H1 (cell line): ENCODE measurements around the gene NLGN4X. TPM values are rescaled to one million over a fixed set of nuclear protein-coding genes. Genes with fewer than 3 reads are reported as not detected.

Experiments used
- CTCF ChIA-PET: fragments of 300-600 bp; sonication (Branson Sonifier 250); formaldehyde crosslinking; loops from one replicate; lab custom pipeline; 2021; ENCODE audit not compliant: partially characterized antibody; lab: Charles Lee
- POLR2A ChIA-PET: fragments of 300-600 bp; sonication (Branson Sonifier 250); formaldehyde crosslinking; loops from one replicate; lab custom pipeline; 2021; ENCODE audit warnings: inconsistent platforms; ENCODE audit not compliant: partially characterized antibody; lab: Charles Lee
- DNase-seq, 2 experiments: peaks; one replicate each; pipeline versions ENCODE4 v3.0.0 to v3.0.0-alpha.2; 2010 to 2022; ENCODE audit warnings: low spot score in 2 of 2, low read depth in 1 of 2, mixed read lengths in 1 of 2
- FAIRE-seq: peaks from 2 replicates; lab custom pipeline; 2011; peaks lifted over from hg19 to GRCh38; lab: Jason Lieb, UNC
- H2AFZ ChIP-seq: 2 replicates; pipeline ENCODE4 v1.8.1; 2012; ENCODE audit warnings: low read length, inconsistent platforms
- H2AK5ac ChIP-seq: 2 replicates; pipeline ENCODE4 v1.6.1; 2013; ENCODE audit warnings: low read depth, low read length
- H2BK120ac ChIP-seq: replicated peaks from 2 replicates; pipeline ENCODE3; 2013; ENCODE audit warnings: low read depth, low read length, inconsistent platforms
- H2BK12ac ChIP-seq: 2 replicates; pipeline ENCODE4 v1.6.1; 2013; ENCODE audit warnings: low read depth, low read length
- H2BK15ac ChIP-seq: 2 replicates; pipeline ENCODE4 v1.6.1; 2013; ENCODE audit warnings: low read length
- H2BK20ac ChIP-seq: 2 replicates; pipeline ENCODE4 v1.6.1; 2013; ENCODE audit warnings: low read length
- H2BK5ac ChIP-seq: 2 replicates; pipeline ENCODE4 v1.6.1; 2013; ENCODE audit warnings: low read depth, low read length
- H3K14ac ChIP-seq: 2 replicates; pipeline ENCODE4 v1.6.1; 2013; ENCODE audit warnings: inconsistent platforms; ENCODE audit not compliant: insufficient read length
- H3K18ac ChIP-seq: 2 replicates; pipeline ENCODE4 v1.6.1; 2013; ENCODE audit warnings: low read length; ENCODE audit errors: extremely low read depth
- H3K23ac ChIP-seq: 2 replicates; pipeline ENCODE4 v1.6.1; 2013; ENCODE audit warnings: inconsistent platforms; ENCODE audit not compliant: insufficient read length
- H3K23me2 ChIP-seq: 2 replicates; pipeline ENCODE4 v1.6.1; 2013; ENCODE audit warnings: low read depth, low read length
- H3K27ac ChIP-seq: 2 replicates; pipeline ENCODE4 v1.6.1; 2011; ENCODE audit warnings: low read depth, low read length, inconsistent platforms
- H3K27me3 ChIP-seq, 4 experiments: replicated peaks in 1 of 4; 1 replicate in 1 of 4; 2 replicates in 3 of 4; pipeline versions ENCODE4 v1.6.1 to v1.8.1; 2011 to 2013; ENCODE audit warnings: low read length in 3 of 4, mild to moderate bottlenecking in 3 of 4, inconsistent platforms in 2 of 4, mixed read lengths in 2 of 4, moderate library complexity in 1 of 4; ENCODE audit not compliant: control insufficient read depth in 3 of 4, insufficient read depth in 3 of 4; ENCODE audit errors: extremely low read depth in 1 of 4
- H3K36me3 ChIP-seq, 4 experiments: 2 replicates each; pipeline versions ENCODE4 v1.6.1 to v1.8.1; 2011 to 2013; ENCODE audit warnings: mild to moderate bottlenecking in 4 of 4, low read length in 3 of 4, moderate library complexity in 2 of 4, control low read depth in 1 of 4, inconsistent platforms in 1 of 4; ENCODE audit not compliant: insufficient read depth in 4 of 4, control insufficient read depth in 2 of 4
- H3K4ac ChIP-seq: replicated peaks from 2 replicates; pipeline ENCODE3; 2013; ENCODE audit warnings: low read length, low read depth, mixed read lengths, inconsistent platforms; ENCODE audit not compliant: insufficient read length
- H3K4me1 ChIP-seq, 4 experiments: replicated peaks in 1 of 4; 1 replicate in 1 of 4; 2 replicates in 3 of 4; pipeline versions ENCODE4 v1.6.1 to v1.8.1; 2011 to 2013; ENCODE audit warnings: low read length in 3 of 4, inconsistent platforms in 2 of 4, mixed read lengths in 1 of 4; ENCODE audit not compliant: insufficient read depth in 4 of 4, control insufficient read depth in 3 of 4
- H3K4me2 ChIP-seq, 2 experiments: 2 replicates each; pipeline versions ENCODE4 v1.6.1 to v1.8.1; 2011 to 2013; ENCODE audit warnings: low read depth in 2 of 2, low read length in 2 of 2, control low read depth in 1 of 2, inconsistent platforms in 1 of 2, mild to moderate bottlenecking in 1 of 2; ENCODE audit not compliant: insufficient read depth in 1 of 2
- H3K4me3 ChIP-seq, 4 experiments: fragments of 200-600, 300-600 bp in 1 of 4; sonication (generic), shearing (Covaris generic), sonication (Bioruptor Twin) in 1 of 4; 2 replicates each; pipeline versions ENCODE4 v1.5.1 to v1.8.1; 2011 to 2016; ENCODE audit warnings: low read length in 4 of 4, low read depth in 3 of 4, control low read depth in 2 of 4, inconsistent platforms in 2 of 4, mild to moderate bottlenecking in 2 of 4, mixed read lengths in 1 of 4, moderate library complexity in 1 of 4; ENCODE audit not compliant: insufficient read depth in 2 of 4; ENCODE audit errors: extremely low read depth in 1 of 4
- H3K56ac ChIP-seq: replicated peaks from 2 replicates; pipeline ENCODE3; 2013; ENCODE audit warnings: low read depth, mild to moderate bottlenecking, mixed read lengths, low read length, inconsistent platforms; ENCODE audit not compliant: insufficient read length
- H3K79me1 ChIP-seq: 2 replicates; pipeline ENCODE4 v1.6.1; 2013; ENCODE audit warnings: low read depth, low read length, control low read depth
- H3K79me2 ChIP-seq, 2 experiments: 2 replicates each; pipeline versions ENCODE4 v1.6.1 to v1.8.1; 2012 to 2013; ENCODE audit warnings: low read length in 2 of 2, mild to moderate bottlenecking in 2 of 2, inconsistent platforms in 1 of 2; ENCODE audit not compliant: insufficient read depth in 2 of 2, control insufficient read depth in 1 of 2
- H3K9ac ChIP-seq, 4 experiments: replicated peaks in 1 of 4; 1 replicate in 1 of 4; 2 replicates in 3 of 4; pipeline versions ENCODE4 v1.6.1 to v1.8.1; 2011 to 2013; ENCODE audit warnings: low read depth in 3 of 4, low read length in 3 of 4, control low read depth in 2 of 4, mild to moderate bottlenecking in 2 of 4, moderate library complexity in 2 of 4, inconsistent platforms in 1 of 4; ENCODE audit errors: extremely low read depth in 1 of 4
- H3K9me3 ChIP-seq, 2 experiments: 2 replicates each; pipeline versions ENCODE4 v1.6.1 to v1.8.1; 2012 to 2013; ENCODE audit warnings: mild to moderate bottlenecking in 2 of 2, moderate library complexity in 2 of 2, control low read depth in 1 of 2, inconsistent platforms in 1 of 2, low read depth in 1 of 2, low read length in 1 of 2, mixed read lengths in 1 of 2; ENCODE audit not compliant: insufficient read depth in 2 of 2
- H4K20me1 ChIP-seq, 2 experiments: replicated peaks in 1 of 2; 2 replicates each; pipeline versions ENCODE3 to v1.8.1; 2011 to 2013; ENCODE audit warnings: inconsistent platforms in 2 of 2, low read length in 2 of 2, mild to moderate bottlenecking in 1 of 2; ENCODE audit not compliant: insufficient read depth in 2 of 2, control insufficient read depth in 1 of 2
- H4K5ac ChIP-seq: 2 replicates; pipeline ENCODE4 v1.6.1; 2013; ENCODE audit warnings: low read length, low read depth, mixed read lengths, inconsistent platforms; ENCODE audit not compliant: insufficient read length
- H4K8ac ChIP-seq: 2 replicates; pipeline ENCODE4 v1.8.0; 2013; ENCODE audit warnings: mild to moderate bottlenecking, moderate library complexity, low read length, inconsistent platforms; ENCODE audit not compliant: insufficient read depth; ENCODE audit errors: extremely low read depth
- H4K91ac ChIP-seq: replicated peaks from 2 replicates; pipeline ENCODE3; 2013; ENCODE audit warnings: low read length, mixed read lengths, inconsistent platforms; ENCODE audit not compliant: insufficient read length
- CTCF ChIP-seq, 3 experiments: IDR thresholded peaks; 1 replicate in 2 of 3; 2 replicates in 1 of 3; pipeline versions ENCODE4 v1.5.1 to v1.6.1; 2011; ENCODE audit warnings: low read length in 3 of 3, mild to moderate bottlenecking in 3 of 3, inconsistent platforms in 2 of 3, low read depth in 1 of 3, moderate library complexity in 1 of 3; ENCODE audit not compliant: insufficient read depth in 1 of 3; ENCODE audit errors: control extremely low read depth in 1 of 3
- RAD21 ChIP-seq, 2 experiments: IDR thresholded peaks in 1 of 2; conservative IDR thresholded peaks in 1 of 2; 2 replicates each; pipeline ENCODE4 v1.6.1; 2011; ENCODE audit warnings: low read depth in 2 of 2, low read length in 2 of 2, improper control_type of control experiment in 1 of 2, inconsistent platforms in 1 of 2, mild to moderate bottlenecking in 1 of 2, moderate library complexity in 1 of 2
- TAF7 ChIP-seq: optimal IDR thresholded peaks from 2 replicates; pipeline ENCODE3; 2011; ENCODE audit warnings: low read depth, mild to moderate bottlenecking, inconsistent platforms, low read length, moderate library complexity, borderline replicate concordance
- WGBS, 2 experiments: shearing (Covaris generic) in 1 of 2; methylation state at CpG; one replicate each; pipeline versions ENCODE4 v1.1.6 to v1.1.7; 2013 to 2015; ENCODE audit warnings: low lambda C conversion rate in 2 of 2, mixed read lengths in 2 of 2, inconsistent platforms in 1 of 2, low coverage in 1 of 2, missing lambda C conversion rate in 1 of 2; ENCODE audit not compliant: insufficient replicate concordance in 2 of 2, insufficient coverage in 1 of 2, insufficient read length in 1 of 2; ENCODE audit errors: extremely low coverage in 1 of 2, missing lambda C conversion rate in 1 of 2; 5-methylcytosine and 5-hydroxymethylcytosine counted together
- polyA plus RNA-seq, 7 experiments: library from polyadenylated mRNA; depleted of rRNA in 3 of 7; stranded (reverse) in 5 of 7; unstranded in 2 of 7; fragments of >200 nt in 5 of 7; fragments of 200-250 nt in 2 of 7; gene quantifications; 1 replicate in 5 of 7; 2 replicates in 1 of 7; 4 replicates in 1 of 7; pipeline versions ENCODE4 v1.2.1 to v1.2.3, GENCODE V29; 2011 to 2013; ENCODE audit warnings: missing spikeins in 2 of 7, mixed read lengths in 2 of 7
- total RNA-seq: library from RNA; stranded (reverse); fragmentation: NEBNext Ultra II Directional; extraction: Animal tissue kit (Norgen Biotek cat#: 25700); gene quantifications from 2 replicates; pipeline ENCODE4 v1.2.1, GENCODE V29; 2021

Gene NLGN4X
- total and polyA plus RNA-seq, 2 of the 8 experiments (the other 6 are each of a cell fraction or from before 2014, with no cell fraction given), result 104 to 124 TPM

- Histone ChIP-seq H3K27me3 (no peaks in the 10 kb centered on the region), H3K56ac (no peak overlapping the region), H3K18ac (no peak overlapping the region; the same call in 1 of the 2 replicates), H3K23me2 (no peaks in the 10 kb centered on the region), H2BK120ac (no peak overlapping the region), H3K79me1 (no peaks in the 10 kb centered on the region), H4K8ac (no peak overlapping the region), H2AK5ac (no peak overlapping the region), H2BK20ac (no peak overlapping the region), H2BK5ac (no peak overlapping the region), H3K36me3 (no peaks in the 10 kb centered on the region), H3K9me3 (no peaks in the 10 kb centered on the region), H3K9ac (no peak overlapping the region), H2BK15ac (no peak overlapping the region), H3K4me2 (no peak overlapping the region), H3K27ac (no peak overlapping the region), H2AFZ (no peak overlapping the region), H3K14ac (no peak overlapping the region), H3K79me2 (peaks cover 3 to 93% of the 10 kb centered on the region in 2 experiments; a peak in 3 of 4 replicates), H3K4me1 (peaks cover 0 to 7% (median 2%) of the 10 kb centered on the region in 4 experiments; a peak in 5 of 7 replicates), H3K23ac (no peak overlapping the region), H3K4ac (no peak overlapping the region), H2BK12ac (0 out of 2 replicates have a peak overlapping the region, but pooled peaks have one; percentile 55), H4K5ac (no peak overlapping the region), H4K20me1 (peaks cover 0 to 1% of the 10 kb centered on the region in 2 experiments), H3K4me3 (no peak overlapping the region), H4K91ac (no peak overlapping the region)
- ChIA-PET CTCF (interaction anchor here (0.9 kb wide), 1 partner anchor 294 kb away, joined by 3 read pairs; no protein-coding TSS in a partner anchor), POLR2A (no interaction called here)
- DNase-seq, result peak in 1 of 2 experiments; percentile 61
- FAIRE-seq, result peak; percentile 32
- TF ChIP-seq TAF7 (no peak), RAD21 (IDR thresholded peaks at IDR 0.05 in 1 of 2, conservative IDR thresholded peaks at IDR 0.05 in 1 of 2; ENCODE audit: low read depth in 2 of 2, low read length in 2 of 2) (peak; percentile 67 to 74), CTCF (IDR thresholded peaks at IDR 0.05; ENCODE audit: control extremely low read depth in 1 of 3, insufficient read depth in 1 of 3, low read depth in 1 of 3, low read length in 3 of 3) (peak in 2 of 3 experiments; percentile 42 to 65; a peak in 2 of 4 replicates)
- WGBS, 2 experiments, result 43% methylated on average over 4 of the region's 4 CpGs; no CpG with 5 or more reads in 1 of the 2 experiments
These were observed 207.2 kb downstream of the NLGN4X start for GRCh38 chrX:6021316-6022091.
